HepG2 (cell line): ENCODE measurements around the gene TMPO. TPM values are rescaled to one million over a fixed set of nuclear protein-coding genes. Genes with fewer than 3 reads are reported as not detected.

Experiments
- ATAC-seq: fragments of 200-7000 bp; cut with Tn5 transposase; 3 replicates; pipeline ENCODE4 v1.9.1; 2020; ENCODE audit warnings: mild to moderate bottlenecking, moderate library complexity
- BruUV-seq: library from RNA; stranded (reverse); fragments of 400-500 nt; replicated peaks from 2 replicates; lab custom pipeline; 2021; lab: Mats Ljungman, UMichigan
- CTCF ChIA-PET: fragments of 300-600 bp; formaldehyde crosslinking; extraction: SDS; loops from one replicate; lab custom pipeline; 2021; ENCODE audit warnings: low total read pairs, inconsistent platforms, low intra/inter-chr PET ratio; lab: Yijun Ruan, JAX
- POLR2A ChIA-PET: fragments of 350-600 bp; sonication (Branson Sonifier 250); formaldehyde crosslinking; loops from one replicate; lab custom pipeline; 2020; ENCODE audit warnings: antibody characterized with exemption, inconsistent platforms; lab: Yijun Ruan, JAX
- DNase-seq: peaks from one replicate; pipeline ENCODE4 v3.0.0-alpha.2; 2015; ENCODE audit warnings: low spot score
- FAIRE-seq: peaks from 3 replicates; lab custom pipeline; 2011; peaks lifted over from hg19 to GRCh38; lab: Jason Lieb, UNC
- H2AFZ ChIP-seq: one replicate; pipeline ENCODE4 v1.6.1; 2011; ENCODE audit warnings: low read length, inconsistent platforms
- H3K27ac ChIP-seq: fragments of 300-600 bp; 3 replicates; pipeline ENCODE4 v1.8.0; 2011; ENCODE audit warnings: mixed run types, mild to moderate bottlenecking, mixed read lengths, low read length, inconsistent platforms; ENCODE audit not compliant: insufficient read depth; ENCODE audit errors: extremely low read length
- H3K27me3 ChIP-seq, 2 experiments: fragments of 200-600 bp in 1 of 2; 2 replicates in 1 of 2; 3 replicates in 1 of 2; pipeline versions ENCODE4 v1.6.0 to v1.8.0; 2011; ENCODE audit warnings: low read length in 2 of 2, mild to moderate bottlenecking in 2 of 2, moderate library complexity in 2 of 2, inconsistent platforms in 1 of 2; ENCODE audit not compliant: insufficient read depth in 2 of 2, control insufficient read depth in 1 of 2
- H3K36me3 ChIP-seq, 2 experiments: fragments of 200-600 bp in 1 of 2; replicated peaks in 1 of 2; 2 replicates in 1 of 2; 3 replicates in 1 of 2; pipeline versions ENCODE4 v1.5.1 to v1.8.0; 2011; ENCODE audit warnings: low read length in 2 of 2, inconsistent platforms in 1 of 2; ENCODE audit not compliant: insufficient read depth in 2 of 2, control insufficient read depth in 1 of 2
- H3K4me1 ChIP-seq: 2 replicates; pipeline ENCODE4 v1.5.1; 2012; ENCODE audit warnings: low read length, inconsistent platforms; ENCODE audit not compliant: insufficient read depth
- H3K4me2 ChIP-seq: 2 replicates; pipeline ENCODE4 v1.6.0; 2011; ENCODE audit warnings: low read depth, low read length, inconsistent platforms
- H3K4me3 ChIP-seq, 3 experiments: fragments of 200-600 bp in 1 of 3; sonication (generic), shearing (Covaris generic) in 1 of 3; replicated peaks in 1 of 3; 2 replicates each; pipeline ENCODE4 v1.5.1; 2011 to 2016; ENCODE audit warnings: low read length in 3 of 3, inconsistent platforms in 2 of 3, low read depth in 2 of 3, mild to moderate bottlenecking in 2 of 3, control low read depth in 1 of 3, mixed read lengths in 1 of 3; ENCODE audit not compliant: insufficient read depth in 1 of 3
- H3K79me2 ChIP-seq: one replicate; pipeline ENCODE4 v1.6.1; 2011; ENCODE audit warnings: low read length, inconsistent platforms; ENCODE audit not compliant: insufficient read depth
- H3K9ac ChIP-seq: 2 replicates; pipeline ENCODE4 v1.6.0; 2011; ENCODE audit warnings: mild to moderate bottlenecking, low read depth, low read length, inconsistent platforms; ENCODE audit not compliant: insufficient read depth
- H3K9me3 ChIP-seq: 2 replicates; pipeline ENCODE4 v1.5.1; 2012; ENCODE audit warnings: mild to moderate bottlenecking, low read length
- H4K20me1 ChIP-seq: 2 replicates; pipeline ENCODE4 v1.6.0; 2011; ENCODE audit warnings: inconsistent platforms, mild to moderate bottlenecking, low read length, moderate library complexity; ENCODE audit not compliant: insufficient read depth
- ATAD3A ChIP-seq: sonication (generic); formaldehyde crosslinking; IDR thresholded peaks from 2 replicates; pipeline ENCODE4 v1.4.0; 2020; ENCODE audit warnings: missing genetic modification reagents
- FOSL2 ChIP-seq: sonication (generic); formaldehyde crosslinking; IDR thresholded peaks from 2 replicates; pipeline ENCODE4 v1.4.0; 2020; ENCODE audit warnings: missing genetic modification reagents
- KLF13 ChIP-seq: sonication (generic); formaldehyde crosslinking; IDR thresholded peaks from 2 replicates; pipeline ENCODE4 v1.4.0; 2020; ENCODE audit warnings: mild to moderate bottlenecking, missing genetic modification reagents
- SP2 ChIP-seq: sonication (generic); formaldehyde crosslinking; IDR thresholded peaks from 2 replicates; pipeline ENCODE4 v1.5.1; 2020; ENCODE audit warnings: mild to moderate bottlenecking, missing genetic modification reagents
- ZNF280D ChIP-seq: sonication (generic); formaldehyde crosslinking; IDR thresholded peaks from 2 replicates; pipeline ENCODE4 v1.5.1; 2020; ENCODE audit warnings: mild to moderate bottlenecking, missing genetic modification reagents
- ZNF557 ChIP-seq: sonication (generic); formaldehyde crosslinking; IDR thresholded peaks from 2 replicates; pipeline ENCODE4 v1.4.0; 2020; ENCODE audit warnings: missing genetic modification reagents
- ZNF558 ChIP-seq: sonication (generic); formaldehyde crosslinking; IDR thresholded peaks from 2 replicates; pipeline ENCODE4 v1.9.0; 2022; ENCODE audit warnings: mild to moderate bottlenecking, missing genetic modification reagents, borderline replicate concordance
- ZSCAN25 ChIP-seq: sonication (generic); formaldehyde crosslinking; IDR thresholded peaks from 2 replicates; pipeline ENCODE4 v1.8.0; 2022; ENCODE audit warnings: mild to moderate bottlenecking, missing genetic modification reagents
- in situ Hi-C: cut with HindIII; loops from 2 replicates; pipeline ENCODE4 v1.10.0; 2017; ENCODE audit warnings: low pct_unique_long_range_greater_than_20kb; ENCODE audit not compliant: extremely low pct_ligation_motif_present
- intact Hi-C: fragments of 100-400 bp; cut with micrococcal nuclease; formaldehyde crosslinking; loops from one replicate; pipeline ENCODE4 v1.10.0; 2022; ENCODE audit not compliant: unreplicated experiment
- polyA plus RNA-seq, 8 experiments: library from polyadenylated mRNA; depleted of rRNA in 3 of 8; stranded (reverse) in 7 of 8; unstranded in 1 of 8; fragments of >200 nt; fragmentation: Illumina TruSeq in 4 of 8; extraction: Trizol in 4 of 8; gene quantifications; 2 replicates each; pipeline versions ENCODE4 v1.2.1 to v1.2.3, GENCODE V29; 2011 to 2016; ENCODE audit warnings: low read depth in 4 of 8, missing spikeins in 1 of 8, mixed read lengths in 1 of 8; ENCODE audit not compliant: insufficient read depth in 1 of 8
- total RNA-seq, 5 experiments: library from RNA; depleted of rRNA; stranded (reverse); fragments of >200 nt; fragmentation: Illumina TruSeq; extraction: Trizol; gene quantifications; 2 replicates each; pipeline ENCODE4 v1.2.3, GENCODE V29; 2016; ENCODE audit warnings: low read depth in 1 of 5

Gene TMPO
- total and polyA plus RNA-seq, 2 of the 13 experiments (the other 11 are each of a cell fraction or from before 2014, with no cell fraction given) = 24.2 to 167 TPM

- in situ Hi-C loops = no loop called here
- Histone ChIP-seq H3K79me2 (peaks cover 9% of the 10 kb centered on the region), H3K36me3 (peaks cover 3 to 49% of the 10 kb centered on the region in 2 experiments), H4K20me1 (no peaks in the 10 kb centered on the region), H3K4me2 (no peak overlapping the region), H3K4me3 (no peak overlapping the region)
- ChIA-PET CTCF (no interaction called here), POLR2A (no interaction called here)
- TF ChIP-seq KLF13 (no peak), ZNF557 (CRISPR knock-in tag) (no peak), SP2 (CRISPR knock-in tag) (no peak), ATAD3A (CRISPR knock-in tag) (no peak), ZSCAN25 (CRISPR knock-in tag) (no peak), ZNF558 (no peak), ZNF280D (CRISPR knock-in tag) (no peak), FOSL2 (CRISPR knock-in tag) (no peak)
- TF ChIP-seq, all 625 proteins: peak for 0
- no TSS peak for BruUV-seq
- DNase-seq = no peak
- no peak overlapping the region for H3K27ac ChIP-seq
- H3K4me1 ChIP-seq = no peaks in the 10 kb centered on the region
- no peaks in the 10 kb centered on the region for H3K9me3 ChIP-seq
- intact Hi-C loops = no loop called here
- H3K9ac ChIP-seq = no peak overlapping the region
- ATAC-seq = no peak
- FAIRE-seq = no peak
- no peak overlapping the region for H2AFZ ChIP-seq
- no peaks in the 10 kb centered on the region for H3K27me3 ChIP-seq
Observed at GRCh38 chr12:98543701-98544100, 28.3 kb downstream of the TMPO start.
